WTC11 (cell line): ENCODE results near the gene ANKRD61.

Source experiments
- ATF1 ChIP-seq: sonication (generic); formaldehyde crosslinking; IDR thresholded peaks from 2 replicates; pipeline ENCODE4 v1.8.1; 2023; ENCODE audit warnings: mild to moderate bottlenecking, moderate library complexity, missing genetic modification reagents
- CREM ChIP-seq: sonication (generic); formaldehyde crosslinking; IDR thresholded peaks from 2 replicates; pipeline ENCODE4 v1.8.1; 2022; ENCODE audit warnings: mild to moderate bottlenecking, missing genetic modification reagents, moderate library complexity
- CTCF ChIP-seq: fragments of 200-600 bp; IDR thresholded peaks from 2 replicates; pipeline ENCODE4 v1.8.0; 2022; ENCODE audit warnings: antibody characterized with exemption
- E2F1 ChIP-seq: sonication (generic); formaldehyde crosslinking; IDR thresholded peaks from 2 replicates; pipeline ENCODE4 v1.8.0; 2022; ENCODE audit warnings: mild to moderate bottlenecking, missing genetic modification reagents
- ESRRA ChIP-seq: sonication (generic); formaldehyde crosslinking; IDR thresholded peaks from 2 replicates; pipeline ENCODE4 v1.8.1; 2022; ENCODE audit warnings: mild to moderate bottlenecking, missing genetic modification reagents, borderline replicate concordance
- GABPB1 ChIP-seq: sonication (generic); formaldehyde crosslinking; IDR thresholded peaks from 2 replicates; pipeline ENCODE4 v1.8.1; 2023; ENCODE audit warnings: mild to moderate bottlenecking, missing genetic modification reagents
- NFE2L1 ChIP-seq: sonication (generic); formaldehyde crosslinking; IDR thresholded peaks from 2 replicates; pipeline ENCODE4 v1.8.1; 2023; ENCODE audit warnings: missing genetic modification reagents
- OVOL2 ChIP-seq: fragments of 250-450 bp; sonication (Bioruptor Pico); IDR thresholded peaks from 2 replicates; pipeline ENCODE4 v1.9.0; 2021; ENCODE audit warnings: mild to moderate bottlenecking, borderline replicate concordance
- ZNF512 ChIP-seq: sonication (generic); formaldehyde crosslinking; IDR thresholded peaks from 2 replicates; pipeline ENCODE4 v1.8.1; 2022; ENCODE audit warnings: missing genetic modification reagents, borderline replicate concordance
- TF ChIP-seq, protein P1 (sequence below): sonication (generic); formaldehyde crosslinking; IDR thresholded peaks from 2 replicates; pipeline ENCODE4 v1.8.0; 2023; ENCODE audit warnings: mild to moderate bottlenecking, missing genetic modification reagents

GRCh38 chr7:6028563-6028962 lies 2.6 kb upstream of the ANKRD61 start:
- no peak for TF ChIP-seq GABPB1
- no peak for TF ChIP-seq ATF1
- TF ChIP-seq ZNF512: no peak
- TF ChIP-seq CREM (CRISPR knock-in tag): no peak
- no peak for TF ChIP-seq CTCF
- TF ChIP-seq OVOL2 (CRISPR knock-in tag): no peak
- TF ChIP-seq, protein P1, sequence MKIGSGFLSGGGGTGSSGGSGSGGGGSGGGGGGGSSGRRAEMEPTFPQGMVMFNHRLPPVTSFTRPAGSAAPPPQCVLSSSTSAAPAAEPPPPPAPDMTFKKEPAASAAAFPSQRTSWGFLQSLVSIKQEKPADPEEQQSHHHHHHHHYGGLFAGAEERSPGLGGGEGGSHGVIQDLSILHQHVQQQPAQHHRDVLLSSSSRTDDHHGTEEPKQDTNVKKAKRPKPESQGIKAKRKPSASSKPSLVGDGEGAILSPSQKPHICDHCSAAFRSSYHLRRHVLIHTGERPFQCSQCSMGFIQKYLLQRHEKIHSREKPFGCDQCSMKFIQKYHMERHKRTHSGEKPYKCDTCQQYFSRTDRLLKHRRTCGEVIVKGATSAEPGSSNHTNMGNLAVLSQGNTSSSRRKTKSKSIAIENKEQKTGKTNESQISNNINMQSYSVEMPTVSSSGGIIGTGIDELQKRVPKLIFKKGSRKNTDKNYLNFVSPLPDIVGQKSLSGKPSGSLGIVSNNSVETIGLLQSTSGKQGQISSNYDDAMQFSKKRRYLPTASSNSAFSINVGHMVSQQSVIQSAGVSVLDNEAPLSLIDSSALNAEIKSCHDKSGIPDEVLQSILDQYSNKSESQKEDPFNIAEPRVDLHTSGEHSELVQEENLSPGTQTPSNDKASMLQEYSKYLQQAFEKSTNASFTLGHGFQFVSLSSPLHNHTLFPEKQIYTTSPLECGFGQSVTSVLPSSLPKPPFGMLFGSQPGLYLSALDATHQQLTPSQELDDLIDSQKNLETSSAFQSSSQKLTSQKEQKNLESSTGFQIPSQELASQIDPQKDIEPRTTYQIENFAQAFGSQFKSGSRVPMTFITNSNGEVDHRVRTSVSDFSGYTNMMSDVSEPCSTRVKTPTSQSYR (CRISPR knock-in tag): no peak
- no peak for TF ChIP-seq ESRRA (CRISPR knock-in tag)
- TF ChIP-seq NFE2L1: no peak
- no peak for TF ChIP-seq E2F1 (CRISPR knock-in tag)
